Stimulated activated naive CD8-positive, alpha-beta T cell treated with anti-CD3 and anti-CD28 coated beads, Interleukin-15, Interleukin-2, amounts not matched to agents 100 U/mL and 50 U/mL, for 24 hours (primary cell): ENCODE results near the gene PHACTR3.
A peak's percentile ranks its signal among the peaks of the same experiment; 100 is the strongest.
"Not testable (repeated sequence)": the region's sequence is repeated elsewhere in the genome, so short reads cannot be mapped to it uniquely, and the experiment has no call there.

Source experiments
- ATAC-seq: fragments of 150-1000 bp; cut with Tn5 transposase; one replicate; pipeline ENCODE4 v1.10.0; 2021
- DNase-seq: peaks from one replicate; pipeline ENCODE4 v3.0.0; 2021

Gene PHACTR3

GRCh38 chr20:59829054-59829785 lies 224.9 kb downstream of the PHACTR3 start:
- ATAC-seq (no peak), DNase-seq (no peak)

GRCh38 chr20:59829786-59830664 lies 225.7 kb downstream of the PHACTR3 start:
- ATAC-seq (no peak), DNase-seq (no peak)

GRCh38 chr20:59830665-59831023 lies 226.3 kb downstream of the PHACTR3 start:
- ATAC-seq (no peak), DNase-seq (no peak)

GRCh38 chr20:59831024-59831915 lies 226.9 kb downstream of the PHACTR3 start:
- ATAC-seq (no peak), DNase-seq (no peak)

DNA sequence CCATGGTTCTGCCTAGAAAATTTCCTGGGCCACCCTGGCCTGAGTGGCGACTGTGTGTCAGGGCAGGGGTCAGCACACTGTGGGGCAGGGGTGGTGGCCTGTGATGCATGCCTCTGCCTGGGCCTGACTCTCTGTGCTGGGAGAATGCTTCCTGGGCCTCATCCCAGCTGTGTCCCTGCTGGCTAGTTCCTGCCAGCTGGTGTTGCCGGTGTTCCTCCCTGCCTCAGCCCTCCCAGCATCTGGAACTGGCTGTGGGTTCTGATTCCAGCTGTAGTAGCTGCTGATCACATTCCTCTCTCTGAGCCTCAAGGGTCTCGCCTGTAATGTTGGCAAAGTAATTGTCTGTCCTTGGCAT lies 227.6 kb downstream of the PHACTR3 start:
- ATAC-seq (no peak), DNase-seq (no peak)

DNA sequence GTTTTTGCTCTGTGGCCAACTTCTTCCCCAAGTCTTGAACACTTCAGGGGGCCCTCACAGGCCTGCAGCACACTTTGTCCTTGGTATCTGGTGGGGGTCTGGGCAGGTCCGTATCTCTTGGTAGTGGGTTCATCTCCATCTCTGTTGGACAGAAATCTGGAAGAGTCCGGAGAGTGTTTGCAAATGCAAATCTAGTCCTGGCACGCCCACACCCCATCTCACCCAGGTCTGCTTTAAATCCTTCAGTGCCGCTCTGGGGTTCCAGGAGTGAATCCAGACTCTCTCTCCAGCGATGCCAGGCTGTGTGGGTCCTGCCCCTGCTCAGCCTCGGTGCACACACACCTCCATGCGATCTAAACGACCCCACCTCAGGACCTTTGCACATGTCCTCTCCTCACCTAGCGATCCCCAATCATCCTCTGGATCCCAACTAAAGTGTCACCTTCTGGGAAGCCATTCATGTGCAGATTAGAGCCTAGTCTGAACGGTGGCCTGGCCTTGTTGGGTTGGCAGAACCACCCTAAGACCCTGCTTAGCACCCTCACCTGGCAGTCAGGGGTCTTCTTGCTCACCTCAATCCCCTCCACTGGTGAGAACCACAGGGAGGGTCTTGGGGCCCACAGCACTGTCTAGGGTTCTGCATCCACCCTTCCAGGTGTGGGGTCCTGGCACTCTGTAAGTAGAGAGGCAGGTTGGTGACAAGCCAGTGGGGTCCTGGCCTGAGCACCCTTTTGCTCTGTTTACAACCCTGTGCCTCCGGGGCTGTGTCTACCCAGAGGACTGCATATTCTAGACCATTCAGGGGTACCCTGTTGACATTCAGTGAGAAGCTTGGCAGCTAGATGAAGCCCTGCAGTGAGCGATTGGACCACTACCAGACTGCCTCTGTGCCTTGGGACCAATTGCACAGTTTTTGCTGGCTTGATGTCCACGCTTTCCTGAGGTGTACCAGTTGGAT lies 228.3 kb downstream of the PHACTR3 start:
- DNase-seq (no peak), ATAC-seq (peak; percentile 4)

GRCh38 chr20:59835057-59835447 lies 230.7 kb downstream of the PHACTR3 start:
- DNase-seq (no peak), ATAC-seq (no peak)

GRCh38 chr20:59835448-59836395 lies 231.4 kb downstream of the PHACTR3 start:
- DNase-seq = no peak
- ATAC-seq = no peak

GRCh38 chr20:59836767-59837166 lies 232.4 kb downstream of the PHACTR3 start:
- no peak for ATAC-seq

DNA sequence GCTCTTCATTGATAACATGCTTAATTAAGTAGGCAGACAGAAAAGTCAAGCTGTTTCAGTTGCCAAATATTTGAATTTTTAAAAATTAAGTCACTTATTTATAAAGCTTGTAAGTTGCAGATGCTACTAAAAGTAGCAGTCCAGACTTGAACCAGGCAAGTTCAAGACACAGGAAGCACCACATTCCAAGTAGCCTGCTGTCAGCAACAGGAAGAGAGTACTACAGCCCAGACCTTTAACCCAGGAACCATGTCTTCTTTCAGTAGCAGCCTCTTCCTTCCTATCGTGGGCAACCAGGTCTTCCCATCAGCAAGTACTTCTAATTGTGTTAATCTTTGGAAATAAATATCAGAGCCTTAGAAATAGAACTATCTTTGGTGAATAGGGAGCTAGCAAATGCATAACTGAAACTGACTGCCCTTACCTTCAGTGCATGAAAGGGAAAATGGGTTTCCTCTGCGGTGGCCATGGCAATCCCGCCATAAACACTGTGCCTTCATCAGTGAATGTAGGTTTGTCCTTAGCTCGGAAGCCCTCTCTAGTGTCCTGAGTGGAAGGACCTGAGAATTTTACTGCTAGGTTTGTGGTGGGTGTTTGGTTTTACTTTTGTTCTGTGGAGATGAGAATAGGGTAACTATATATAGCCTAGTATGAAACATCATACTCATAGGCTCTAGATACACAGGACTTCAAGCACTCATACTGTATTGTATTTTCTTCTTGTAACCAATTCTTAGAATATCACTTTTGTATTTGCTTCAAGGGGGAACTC lies 233.5 kb downstream of the PHACTR3 start:
- no peak for DNase-seq

More at GRCh38 chr20:59836767-59837166, 232.4 kb downstream of the PHACTR3 start:
- no peak for DNase-seq

GRCh38 chr20:59839400-59839799 lies 235.1 kb downstream of the PHACTR3 start:
- no peak for DNase-seq

More for the DNA sequence above, 233.5 kb downstream of the PHACTR3 start:
- ATAC-seq = no peak

GRCh38 chr20:59845472-59845871 lies 241.1 kb downstream of the PHACTR3 start:
- ATAC-seq (no peak), DNase-seq (no peak)

More at GRCh38 chr20:59839400-59839799, 235.1 kb downstream of the PHACTR3 start:
- no peak for ATAC-seq

- ATAC-seq = no peak
- DNase-seq = no peak
Observed at GRCh38 chr20:59848182-59848581, 243.8 kb downstream of the PHACTR3 start.

DNA sequence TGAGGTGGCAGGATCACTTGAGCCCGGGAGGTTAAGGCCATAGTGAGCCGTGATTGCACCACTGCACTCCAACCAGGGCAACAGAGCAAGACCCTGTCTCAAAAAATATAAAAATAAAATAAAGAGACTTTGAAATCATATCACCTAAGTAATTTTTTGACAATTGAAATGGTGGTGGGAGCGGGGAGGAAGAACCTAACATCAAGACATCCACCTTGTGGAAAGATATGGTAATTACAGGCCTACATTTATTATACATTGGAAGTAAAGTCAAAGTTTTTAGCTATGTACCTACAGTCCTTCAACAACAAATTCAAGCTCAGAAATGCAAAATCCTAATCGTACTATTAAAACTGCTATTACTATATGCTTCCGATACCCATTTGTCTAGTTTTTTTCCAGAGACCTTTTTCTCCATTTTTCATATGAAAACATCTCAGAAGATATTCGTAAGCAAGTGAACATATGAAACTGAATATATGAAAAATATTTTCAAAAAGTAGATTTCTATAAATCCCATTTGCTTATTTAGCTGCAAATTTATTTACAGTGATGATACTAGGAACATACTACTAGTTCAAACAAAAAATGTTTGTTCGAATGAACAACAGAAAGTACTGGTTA lies 245.8 kb downstream of the PHACTR3 start:
- ATAC-seq = no peak

DNA sequence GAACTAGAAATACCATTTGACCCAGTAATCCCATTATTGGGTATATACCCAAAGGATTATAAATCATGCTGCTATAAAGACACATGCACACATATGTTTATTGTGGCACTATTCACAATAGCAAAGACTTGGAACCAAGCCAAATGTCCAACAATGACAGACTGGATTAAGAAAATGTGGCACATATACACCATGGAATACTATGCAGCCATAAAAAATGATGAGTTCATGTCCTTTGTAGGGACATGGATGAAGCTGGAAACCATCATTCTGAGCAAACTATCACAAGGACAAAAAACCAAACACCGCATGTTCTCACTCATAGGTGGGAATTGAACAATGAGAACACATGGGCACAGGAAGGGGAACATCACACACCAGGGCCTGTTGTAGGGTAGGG lies 252.2 kb downstream of the PHACTR3 start:
- not testable (repeated sequence) for ATAC-seq, DNase-seq

More for the DNA sequence above, 245.8 kb downstream of the PHACTR3 start:
- no peak for DNase-seq

DNA sequence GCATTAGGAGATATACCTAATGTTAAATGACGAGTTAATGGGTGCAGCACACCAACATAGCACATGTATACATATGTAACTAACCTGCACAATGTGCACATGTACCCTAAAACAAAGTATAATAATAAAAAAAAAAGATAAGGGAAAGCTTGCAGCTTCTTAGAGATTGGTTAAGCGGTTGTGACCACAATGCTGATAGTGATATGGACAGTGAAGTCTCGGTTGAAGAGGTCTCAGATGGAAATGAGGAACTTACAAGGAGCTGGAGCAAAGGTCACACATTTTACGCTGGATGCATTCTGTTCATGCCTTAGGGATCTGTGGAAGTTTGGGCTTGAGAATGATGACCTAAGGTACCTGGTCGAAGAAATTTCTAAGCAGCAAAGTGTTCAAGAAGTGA lies 252.6 kb downstream of the PHACTR3 start:
- not testable (repeated sequence) for DNase-seq, ATAC-seq

- ATAC-seq = no peak
- no peak for DNase-seq
Observed at GRCh38 chr20:59857966-59858365, 253.6 kb downstream of the PHACTR3 start.

- ATAC-seq (no peak), DNase-seq (no peak)
Observed at GRCh38 chr20:59858425-59858824, 254.1 kb downstream of the PHACTR3 start.

- DNase-seq = no peak
- no peak for ATAC-seq
Observed at GRCh38 chr20:59861401-59861800, 257.1 kb downstream of the PHACTR3 start.
